ENCODE results near the gene CASP14. TPM values are rescaled to one million over a fixed set of nuclear protein-coding genes. Genes with fewer than 3 reads are reported as not detected.

CASP14 gene
- total and polyA plus RNA-seq, 9 of the 15 experiments (the other 6 are each of a cell fraction or from before 2014, with no cell fraction given), result not detected

DNA sequence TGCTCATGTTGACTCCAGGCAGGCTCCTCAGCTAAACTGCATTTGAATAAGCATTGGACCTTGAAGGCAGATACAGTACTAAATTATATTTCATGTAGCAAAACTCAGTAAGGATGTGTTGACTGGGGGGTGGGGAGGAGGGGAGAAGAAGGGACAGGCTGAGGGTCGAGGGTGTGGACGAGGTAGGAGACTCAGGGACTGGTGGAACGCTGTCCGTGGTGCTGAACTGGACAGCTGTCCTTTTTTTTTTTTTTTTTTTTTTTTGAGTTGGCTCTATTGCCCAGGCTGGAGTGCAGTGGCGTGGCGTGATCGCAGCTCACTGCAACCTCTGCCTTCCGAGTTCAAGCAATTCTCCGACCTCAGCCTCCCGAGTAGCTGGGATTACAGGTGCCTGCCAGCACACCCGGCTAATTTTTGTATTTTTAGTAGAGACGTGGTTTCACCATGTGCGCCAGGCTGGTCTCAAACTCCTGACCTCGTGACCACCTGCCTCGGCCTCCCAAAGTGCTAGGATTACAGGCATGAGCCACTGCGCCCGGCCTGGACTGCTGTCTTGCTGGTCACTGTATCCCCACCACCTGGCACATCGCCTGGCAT is 33.2 kb upstream of the CASP14 start:
- CTCF ChIA-PET (ENCODE audit: low intra/inter-chr PET ratio), result no interaction called here
- Histone ChIP-seq H3K27me3 (ENCODE audit: control insufficient read depth in 2 of 2, insufficient read depth in 2 of 2, low read length in 2 of 2) (no peaks in the 10 kb centered on the region; a peak in 1 of 5 replicates), H2AFZ (ENCODE audit: low read depth, low read length) (no peak overlapping the region), H3K4me2 (ENCODE audit: insufficient read depth, low read length) (no peak overlapping the region), H3K4me1 (replicated peaks in 1 of 2; ENCODE audit: control insufficient read depth in 2 of 2, insufficient read depth in 2 of 2, low read length in 2 of 2) (peaks cover 0 to 2% of the 10 kb centered on the region in 2 experiments; a peak in 1 of 5 replicates), H3K79me2 (ENCODE audit: control insufficient read depth, insufficient read depth, low read length) (no peaks in the 10 kb centered on the region), H3K9me1 (ENCODE audit: control insufficient read depth, insufficient read depth, low read length) (no peaks in the 10 kb centered on the region), H3K9ac (ENCODE audit: insufficient read depth in 1 of 2, low read depth in 2 of 2, low read length in 2 of 2) (no peak overlapping the region), H3K9me3 (replicated peaks; ENCODE audit: control insufficient read depth, insufficient read depth, low read depth, low read length) (no peaks in the 10 kb centered on the region), H3K27ac (ENCODE audit: extremely low read depth, low read depth, low read length) (no peak overlapping the region), H3K36me3 (ENCODE audit: control insufficient read depth, insufficient read depth, low read length) (no peaks in the 10 kb centered on the region), H4K20me1 (replicated peaks; ENCODE audit: control insufficient read depth, insufficient read depth, low read length) (peaks cover 7% of the 10 kb centered on the region; the same call in 1 of the 2 replicates), H3K4me3 (no peak overlapping the region)
- DNase-seq (ENCODE audit: extremely low read depth in 1 of 4, low spot score in 3 of 4) (peak; percentile 59 to 70 (median 65)), ATAC-seq (peak; percentile 31; the same call in 1 of the 3 replicates), FAIRE-seq (no peak)
- intact Hi-C loops (cut with micrococcal nuclease), result no loop called here
- no TSS peak for BruUV-seq (replicated peaks)
- in situ Hi-C loops (cut with MboI), result no loop called here
- WGBS (ENCODE audit: insufficient coverage, low coverage, missing lambda C conversion rate), result 2% methylated on average over 15 of the region's 18 CpGs
- POLR2A ChIA-PET, result no interaction called here
- TF ChIP-seq ZNF121 (CRISPR knock-in tag; conservative IDR thresholded peaks at IDR 0.05) (no peak), ZNF398 (CRISPR knock-in tag; IDR thresholded peaks at IDR 0.05) (no peak), ZNF316 (IDR thresholded peaks at IDR 0.05) (no peak), ZNF668 (CRISPR knock-in tag; IDR thresholded peaks at IDR 0.05) (no peak), DDX20 (tag; IDR thresholded peaks at IDR 0.05; ENCODE audit: low read depth) (no peak), ZNF384 (IDR thresholded peaks at IDR 0.05; ENCODE audit: low read depth, low read length) (peak; percentile 94), NCOA1 (IDR thresholded peaks at IDR 0.05; ENCODE audit: low read depth) (0 out of 2 replicates have a peak, but pooled peaks have one; percentile 53), ZNF764 (CRISPR knock-in tag; IDR thresholded peaks at IDR 0.05; ENCODE audit: low read depth) (no peak), MTA3 (IDR thresholded peaks at IDR 0.05; ENCODE audit: borderline replicate concordance) (no peak), HCFC1 (IDR thresholded peaks at IDR 0.05; ENCODE audit: low read depth, low read length) (no peak), SIN3A (IDR thresholded peaks at IDR 0.05; ENCODE audit: borderline replicate concordance in 2 of 2, control insufficient read depth in 1 of 2, low read depth in 2 of 2, low read length in 2 of 2) (0 out of 4 replicates have a peak, but pooled peaks of 1 of the 2 experiments have one; percentile 44), SIRT6 (IDR thresholded peaks at IDR 0.05; ENCODE audit: low read depth, low read length) (no peak), LARP7 (IDR thresholded peaks at IDR 0.05) (no peak), ESRRA (IDR thresholded peaks at IDR 0.05; ENCODE audit: borderline replicate concordance, low read depth) (no peak), MBD2 (IDR thresholded peaks at IDR 0.05; ENCODE audit: borderline replicate concordance, low read depth) (no peak), SMARCE1 (IDR thresholded peaks at IDR 0.05) (no peak), CBX8 (IDR thresholded peaks at IDR 0.05; ENCODE audit: borderline replicate concordance, extremely low read depth, low read depth, low read length, poor library complexity, severe bottlenecking) (no peak), ZNF41 (CRISPR knock-in tag; conservative IDR thresholded peaks at IDR 0.05) (no peak)
- TF ChIP-seq, protein P1, sequence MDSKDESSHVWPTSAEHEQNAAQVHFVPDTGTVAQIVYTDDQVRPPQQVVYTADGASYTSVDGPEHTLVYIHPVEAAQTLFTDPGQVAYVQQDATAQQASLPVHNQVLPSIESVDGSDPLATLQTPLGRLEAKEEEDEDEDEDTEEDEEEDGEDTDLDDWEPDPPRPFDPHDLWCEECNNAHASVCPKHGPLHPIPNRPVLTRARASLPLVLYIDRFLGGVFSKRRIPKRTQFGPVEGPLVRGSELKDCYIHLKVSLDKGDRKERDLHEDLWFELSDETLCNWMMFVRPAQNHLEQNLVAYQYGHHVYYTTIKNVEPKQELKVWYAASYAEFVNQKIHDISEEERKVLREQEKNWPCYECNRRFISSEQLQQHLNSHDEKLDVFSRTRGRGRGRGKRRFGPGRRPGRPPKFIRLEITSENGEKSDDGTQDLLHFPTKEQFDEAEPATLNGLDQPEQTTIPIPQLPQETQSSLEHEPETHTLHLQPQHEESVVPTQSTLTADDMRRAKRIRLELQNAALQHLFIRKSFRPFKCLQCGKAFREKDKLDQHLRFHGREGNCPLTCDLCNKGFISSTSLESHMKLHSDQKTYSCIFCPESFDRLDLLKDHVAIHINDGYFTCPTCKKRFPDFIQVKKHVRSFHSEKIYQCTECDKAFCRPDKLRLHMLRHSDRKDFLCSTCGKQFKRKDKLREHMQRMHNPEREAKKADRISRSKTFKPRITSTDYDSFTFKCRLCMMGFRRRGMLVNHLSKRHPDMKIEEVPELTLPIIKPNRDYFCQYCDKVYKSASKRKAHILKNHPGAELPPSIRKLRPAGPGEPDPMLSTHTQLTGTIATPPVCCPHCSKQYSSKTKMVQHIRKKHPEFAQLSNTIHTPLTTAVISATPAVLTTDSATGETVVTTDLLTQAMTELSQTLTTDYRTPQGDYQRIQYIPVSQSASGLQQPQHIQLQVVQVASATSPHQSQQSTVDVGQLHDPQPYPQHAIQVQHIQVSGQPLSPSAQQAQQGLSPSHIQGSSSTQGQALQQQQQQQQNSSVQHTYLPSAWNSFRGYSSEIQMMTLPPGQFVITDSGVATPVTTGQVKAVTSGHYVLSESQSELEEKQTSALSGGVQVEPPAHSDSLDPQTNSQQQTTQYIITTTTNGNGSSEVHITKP (IDR thresholded peaks at IDR 0.05; ENCODE audit: partially characterized antibody), result no peak

Measured in K562 (cell line).